H1 (cell line): Measurements from ENCODE around the gene MCCC1. TPM values are rescaled to one million over a fixed set of nuclear protein-coding genes. Genes with fewer than 3 reads are reported as not detected.

Experiments
- CTCF ChIA-PET: fragments of 300-600 bp; sonication (Branson Sonifier 250); formaldehyde crosslinking; loops from one replicate; lab custom pipeline; 2021; ENCODE audit not compliant: partially characterized antibody; lab: Charles Lee
- POLR2A ChIA-PET: fragments of 300-600 bp; sonication (Branson Sonifier 250); formaldehyde crosslinking; loops from one replicate; lab custom pipeline; 2021; ENCODE audit warnings: inconsistent platforms; ENCODE audit not compliant: partially characterized antibody; lab: Charles Lee
- DNase-seq, 2 experiments: peaks; one replicate each; pipeline versions ENCODE4 v3.0.0 to v3.0.0-alpha.2; 2010 to 2022; ENCODE audit warnings: low spot score in 2 of 2, low read depth in 1 of 2, mixed read lengths in 1 of 2
- FAIRE-seq: peaks from 2 replicates; lab custom pipeline; 2011; peaks lifted over from hg19 to GRCh38; lab: Jason Lieb, UNC
- H2AFZ ChIP-seq: 2 replicates; pipeline ENCODE4 v1.8.1; 2012; ENCODE audit warnings: low read length, inconsistent platforms
- H2AK5ac ChIP-seq: 2 replicates; pipeline ENCODE4 v1.6.1; 2013; ENCODE audit warnings: low read depth, low read length
- H2BK120ac ChIP-seq: replicated peaks from 2 replicates; pipeline ENCODE3; 2013; ENCODE audit warnings: low read depth, low read length, inconsistent platforms
- H2BK12ac ChIP-seq: 2 replicates; pipeline ENCODE4 v1.6.1; 2013; ENCODE audit warnings: low read depth, low read length
- H2BK15ac ChIP-seq: 2 replicates; pipeline ENCODE4 v1.6.1; 2013; ENCODE audit warnings: low read length
- H2BK20ac ChIP-seq: 2 replicates; pipeline ENCODE4 v1.6.1; 2013; ENCODE audit warnings: low read length
- H2BK5ac ChIP-seq: 2 replicates; pipeline ENCODE4 v1.6.1; 2013; ENCODE audit warnings: low read depth, low read length
- H3K14ac ChIP-seq: 2 replicates; pipeline ENCODE4 v1.6.1; 2013; ENCODE audit warnings: inconsistent platforms; ENCODE audit not compliant: insufficient read length
- H3K18ac ChIP-seq: 2 replicates; pipeline ENCODE4 v1.6.1; 2013; ENCODE audit warnings: low read length; ENCODE audit errors: extremely low read depth
- H3K23ac ChIP-seq: 2 replicates; pipeline ENCODE4 v1.6.1; 2013; ENCODE audit warnings: inconsistent platforms; ENCODE audit not compliant: insufficient read length
- H3K23me2 ChIP-seq: 2 replicates; pipeline ENCODE4 v1.6.1; 2013; ENCODE audit warnings: low read depth, low read length
- H3K27ac ChIP-seq: 2 replicates; pipeline ENCODE4 v1.6.1; 2011; ENCODE audit warnings: low read depth, low read length, inconsistent platforms
- H3K27me3 ChIP-seq, 4 experiments: replicated peaks in 1 of 4; 1 replicate in 1 of 4; 2 replicates in 3 of 4; pipeline versions ENCODE4 v1.6.1 to v1.8.1; 2011 to 2013; ENCODE audit warnings: low read length in 3 of 4, mild to moderate bottlenecking in 3 of 4, inconsistent platforms in 2 of 4, mixed read lengths in 2 of 4, moderate library complexity in 1 of 4; ENCODE audit not compliant: control insufficient read depth in 3 of 4, insufficient read depth in 3 of 4; ENCODE audit errors: extremely low read depth in 1 of 4
- H3K36me3 ChIP-seq, 4 experiments: 2 replicates each; pipeline versions ENCODE4 v1.6.1 to v1.8.1; 2011 to 2013; ENCODE audit warnings: mild to moderate bottlenecking in 4 of 4, low read length in 3 of 4, moderate library complexity in 2 of 4, control low read depth in 1 of 4, inconsistent platforms in 1 of 4; ENCODE audit not compliant: insufficient read depth in 4 of 4, control insufficient read depth in 2 of 4
- H3K4ac ChIP-seq: replicated peaks from 2 replicates; pipeline ENCODE3; 2013; ENCODE audit warnings: low read length, low read depth, mixed read lengths, inconsistent platforms; ENCODE audit not compliant: insufficient read length
- H3K4me1 ChIP-seq, 4 experiments: replicated peaks in 1 of 4; 1 replicate in 1 of 4; 2 replicates in 3 of 4; pipeline versions ENCODE4 v1.6.1 to v1.8.1; 2011 to 2013; ENCODE audit warnings: low read length in 3 of 4, inconsistent platforms in 2 of 4, mixed read lengths in 1 of 4; ENCODE audit not compliant: insufficient read depth in 4 of 4, control insufficient read depth in 3 of 4
- H3K4me2 ChIP-seq, 2 experiments: 2 replicates each; pipeline versions ENCODE4 v1.6.1 to v1.8.1; 2011 to 2013; ENCODE audit warnings: low read depth in 2 of 2, low read length in 2 of 2, control low read depth in 1 of 2, inconsistent platforms in 1 of 2, mild to moderate bottlenecking in 1 of 2; ENCODE audit not compliant: insufficient read depth in 1 of 2
- H3K4me3 ChIP-seq, 4 experiments: fragments of 200-600, 300-600 bp in 1 of 4; sonication (generic), shearing (Covaris generic), sonication (Bioruptor Twin) in 1 of 4; 2 replicates each; pipeline versions ENCODE4 v1.5.1 to v1.8.1; 2011 to 2016; ENCODE audit warnings: low read length in 4 of 4, low read depth in 3 of 4, control low read depth in 2 of 4, inconsistent platforms in 2 of 4, mild to moderate bottlenecking in 2 of 4, mixed read lengths in 1 of 4, moderate library complexity in 1 of 4; ENCODE audit not compliant: insufficient read depth in 2 of 4; ENCODE audit errors: extremely low read depth in 1 of 4
- H3K56ac ChIP-seq: replicated peaks from 2 replicates; pipeline ENCODE3; 2013; ENCODE audit warnings: low read depth, mild to moderate bottlenecking, mixed read lengths, low read length, inconsistent platforms; ENCODE audit not compliant: insufficient read length
- H3K79me1 ChIP-seq: 2 replicates; pipeline ENCODE4 v1.6.1; 2013; ENCODE audit warnings: low read depth, low read length, control low read depth
- H3K79me2 ChIP-seq, 2 experiments: 2 replicates each; pipeline versions ENCODE4 v1.6.1 to v1.8.1; 2012 to 2013; ENCODE audit warnings: low read length in 2 of 2, mild to moderate bottlenecking in 2 of 2, inconsistent platforms in 1 of 2; ENCODE audit not compliant: insufficient read depth in 2 of 2, control insufficient read depth in 1 of 2
- H3K9ac ChIP-seq, 4 experiments: replicated peaks in 1 of 4; 1 replicate in 1 of 4; 2 replicates in 3 of 4; pipeline versions ENCODE4 v1.6.1 to v1.8.1; 2011 to 2013; ENCODE audit warnings: low read depth in 3 of 4, low read length in 3 of 4, control low read depth in 2 of 4, mild to moderate bottlenecking in 2 of 4, moderate library complexity in 2 of 4, inconsistent platforms in 1 of 4; ENCODE audit errors: extremely low read depth in 1 of 4
- H3K9me3 ChIP-seq, 2 experiments: 2 replicates each; pipeline versions ENCODE4 v1.6.1 to v1.8.1; 2012 to 2013; ENCODE audit warnings: mild to moderate bottlenecking in 2 of 2, moderate library complexity in 2 of 2, control low read depth in 1 of 2, inconsistent platforms in 1 of 2, low read depth in 1 of 2, low read length in 1 of 2, mixed read lengths in 1 of 2; ENCODE audit not compliant: insufficient read depth in 2 of 2
- H4K20me1 ChIP-seq, 2 experiments: replicated peaks in 1 of 2; 2 replicates each; pipeline versions ENCODE3 to v1.8.1; 2011 to 2013; ENCODE audit warnings: inconsistent platforms in 2 of 2, low read length in 2 of 2, mild to moderate bottlenecking in 1 of 2; ENCODE audit not compliant: insufficient read depth in 2 of 2, control insufficient read depth in 1 of 2
- H4K5ac ChIP-seq: 2 replicates; pipeline ENCODE4 v1.6.1; 2013; ENCODE audit warnings: low read length, low read depth, mixed read lengths, inconsistent platforms; ENCODE audit not compliant: insufficient read length
- H4K8ac ChIP-seq: 2 replicates; pipeline ENCODE4 v1.8.0; 2013; ENCODE audit warnings: mild to moderate bottlenecking, moderate library complexity, low read length, inconsistent platforms; ENCODE audit not compliant: insufficient read depth; ENCODE audit errors: extremely low read depth
- H4K91ac ChIP-seq: replicated peaks from 2 replicates; pipeline ENCODE3; 2013; ENCODE audit warnings: low read length, mixed read lengths, inconsistent platforms; ENCODE audit not compliant: insufficient read length
- BRCA1 ChIP-seq: IDR thresholded peaks from 2 replicates; pipeline ENCODE4 v1.6.1; 2012; ENCODE audit warnings: low read depth, low read length, improper control_type of control experiment
- CEBPB ChIP-seq: IDR thresholded peaks from 2 replicates; pipeline ENCODE4 v1.6.1; 2012; ENCODE audit warnings: low read depth, low read length
- CHD2 ChIP-seq: IDR thresholded peaks from 2 replicates; pipeline ENCODE4 v1.6.1; 2012; ENCODE audit warnings: low read length, improper control_type of control experiment
- CREB1 ChIP-seq: IDR thresholded peaks from 2 replicates; pipeline ENCODE4 v1.6.1; 2012; ENCODE audit warnings: inconsistent platforms
- E2F6 ChIP-seq: IDR thresholded peaks from 2 replicates; pipeline ENCODE4 v1.6.1; 2012; ENCODE audit warnings: inconsistent platforms
- HDAC6 ChIP-seq: IDR thresholded peaks from one replicate; pipeline ENCODE4 v1.7.1; 2012; ENCODE audit warnings: low read depth, mild to moderate bottlenecking, inconsistent platforms, low read length, moderate library complexity
- KDM4A ChIP-seq: IDR thresholded peaks from one replicate; pipeline ENCODE4 v1.7.1; 2012; ENCODE audit warnings: low read depth, mild to moderate bottlenecking, moderate library complexity, low read length, inconsistent platforms; ENCODE audit not compliant: severe bottlenecking
- SP2 ChIP-seq: IDR thresholded peaks from 2 replicates; pipeline ENCODE4 v1.6.1; 2012; ENCODE audit warnings: mild to moderate bottlenecking, low read length, inconsistent platforms
- USF2 ChIP-seq: IDR thresholded peaks from 2 replicates; pipeline ENCODE4 v1.6.1; 2011; ENCODE audit warnings: low read length, improper control_type of control experiment
- WGBS, 2 experiments: shearing (Covaris generic) in 1 of 2; methylation state at CpG; one replicate each; pipeline versions ENCODE4 v1.1.6 to v1.1.7; 2013 to 2015; ENCODE audit warnings: low lambda C conversion rate in 2 of 2, mixed read lengths in 2 of 2, inconsistent platforms in 1 of 2, low coverage in 1 of 2, missing lambda C conversion rate in 1 of 2; ENCODE audit not compliant: insufficient replicate concordance in 2 of 2, insufficient coverage in 1 of 2, insufficient read length in 1 of 2; ENCODE audit errors: extremely low coverage in 1 of 2, missing lambda C conversion rate in 1 of 2; 5-methylcytosine and 5-hydroxymethylcytosine counted together
- polyA plus RNA-seq, 7 experiments: library from polyadenylated mRNA; depleted of rRNA in 3 of 7; stranded (reverse) in 5 of 7; unstranded in 2 of 7; fragments of >200 nt in 5 of 7; fragments of 200-250 nt in 2 of 7; gene quantifications; 1 replicate in 5 of 7; 2 replicates in 1 of 7; 4 replicates in 1 of 7; pipeline versions ENCODE4 v1.2.1 to v1.2.3, GENCODE V29; 2011 to 2013; ENCODE audit warnings: missing spikeins in 2 of 7, mixed read lengths in 2 of 7
- total RNA-seq: library from RNA; stranded (reverse); fragmentation: NEBNext Ultra II Directional; extraction: Animal tissue kit (Norgen Biotek cat#: 25700); gene quantifications from 2 replicates; pipeline ENCODE4 v1.2.1, GENCODE V29; 2021
- TF ChIP-seq, protein P1 (sequence below), 3 experiments: IDR thresholded peaks; 1 replicate in 2 of 3; 2 replicates in 1 of 3; pipeline versions ENCODE4 v1.5.1 to v1.6.1; 2011; ENCODE audit warnings: low read length in 3 of 3, mild to moderate bottlenecking in 3 of 3, inconsistent platforms in 2 of 3, low read depth in 1 of 3, moderate library complexity in 1 of 3; ENCODE audit not compliant: insufficient read depth in 1 of 3; ENCODE audit errors: control extremely low read depth in 1 of 3

Gene MCCC1
- total and polyA plus RNA-seq, 2 of the 8 experiments (the other 6 are each of a cell fraction or from before 2014, with no cell fraction given) = 10.8 to 21.5 TPM

DNA sequence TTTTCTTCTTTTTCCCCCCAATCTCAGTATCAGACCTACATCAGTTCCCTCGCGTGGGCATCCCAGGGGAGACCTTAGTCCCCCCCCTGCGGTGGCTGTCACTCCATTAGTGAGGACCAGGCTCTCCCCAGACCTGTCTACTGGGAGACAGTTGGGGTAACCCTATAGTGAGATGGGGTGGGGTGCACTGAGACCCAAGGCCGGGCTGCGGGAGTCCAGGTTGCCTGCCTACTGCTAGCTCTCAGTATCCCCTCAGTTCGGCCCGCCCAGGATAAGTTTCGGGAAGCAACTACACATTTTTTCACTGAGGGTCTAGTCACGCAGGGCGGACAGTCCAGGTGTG is 118.3 kb downstream of the MCCC1 start:
- DNase-seq (no peak), FAIRE-seq (no peak)
- no peak overlapping the region for H4K8ac ChIP-seq
- peak overlapping the region in 1 of 4 experiments; percentile 38; a peak in 1 of 7 replicates for H3K9ac ChIP-seq
- no peak overlapping the region for H2BK20ac ChIP-seq
- CTCF ChIA-PET = interaction anchor here (1.1 to 1.3 kb wide), 2 partner anchors 8 to 269 kb away, joined by 3 to 4 read pairs; no protein-coding TSS in a partner anchor
- peaks cover 0 to 3% of the 10 kb centered on the region in 2 experiments for H4K20me1 ChIP-seq
- no peak overlapping the region for H3K23ac ChIP-seq
- peak overlapping the region; percentile 60 to 80 for H3K4me2 ChIP-seq
- H3K79me1 ChIP-seq = peaks cover 5% of the 10 kb centered on the region
- 0 out of 2 replicates have a peak overlapping the region, but pooled peaks have one; percentile 82 for H2AK5ac ChIP-seq
- H3K18ac ChIP-seq = no peak overlapping the region
- H2AFZ ChIP-seq = peak overlapping the region; percentile 26; the same call in 1 of the 2 replicates
- no peaks in the 10 kb centered on the region for H3K27me3 ChIP-seq
- H3K56ac ChIP-seq = no peak overlapping the region
- peaks cover 0 to 16% (median 8%) of the 10 kb centered on the region in 4 experiments; a peak in 6 of 7 replicates for H3K4me1 ChIP-seq
- peaks cover 9% of the 10 kb centered on the region; the same call in 1 of the 2 replicates for H3K23me2 ChIP-seq
- H4K91ac ChIP-seq = no peak overlapping the region
- H3K4ac ChIP-seq = no peak overlapping the region
- no peak overlapping the region for H2BK5ac ChIP-seq
- POLR2A ChIA-PET = interaction anchor here (1.0 to 1.6 kb wide), 7 partner anchors 8 to 32 kb away, joined by 3 to 5 read pairs (median 3); no protein-coding TSS in a partner anchor
- H2BK120ac ChIP-seq = no peak overlapping the region
- H3K9me3 ChIP-seq = no peaks in the 10 kb centered on the region
- no peak overlapping the region for H4K5ac ChIP-seq
- H2BK15ac ChIP-seq = peak overlapping the region; percentile 25; the same call in 1 of the 2 replicates
- peak overlapping the region; percentile 53 to 98 (median 66); a peak in 7 of 8 replicates for H3K4me3 ChIP-seq
- 78% methylated on average over 9 of the region's 10 CpGs; no CpG with 5 or more reads in 1 of the 2 experiments for WGBS, 2 experiments
- peak overlapping the region; percentile 68; the same call in 1 of the 2 replicates for H2BK12ac ChIP-seq
- H3K27ac ChIP-seq = no peak overlapping the region
- peaks cover 18 to 37% of the 10 kb centered on the region in 2 experiments for H3K79me2 ChIP-seq
- H3K36me3 ChIP-seq = no peaks in the 10 kb centered on the region
- H3K14ac ChIP-seq = no peak overlapping the region
- TF ChIP-seq CHD2 = no peak
- TF ChIP-seq USF2 = no peak
- TF ChIP-seq SP2 = no peak
- no peak for TF ChIP-seq KDM4A
- no peak for TF ChIP-seq E2F6
- TF ChIP-seq CEBPB = no peak
- no peak for TF ChIP-seq BRCA1
- TF ChIP-seq CREB1 = no peak
- TF ChIP-seq, protein P1, sequence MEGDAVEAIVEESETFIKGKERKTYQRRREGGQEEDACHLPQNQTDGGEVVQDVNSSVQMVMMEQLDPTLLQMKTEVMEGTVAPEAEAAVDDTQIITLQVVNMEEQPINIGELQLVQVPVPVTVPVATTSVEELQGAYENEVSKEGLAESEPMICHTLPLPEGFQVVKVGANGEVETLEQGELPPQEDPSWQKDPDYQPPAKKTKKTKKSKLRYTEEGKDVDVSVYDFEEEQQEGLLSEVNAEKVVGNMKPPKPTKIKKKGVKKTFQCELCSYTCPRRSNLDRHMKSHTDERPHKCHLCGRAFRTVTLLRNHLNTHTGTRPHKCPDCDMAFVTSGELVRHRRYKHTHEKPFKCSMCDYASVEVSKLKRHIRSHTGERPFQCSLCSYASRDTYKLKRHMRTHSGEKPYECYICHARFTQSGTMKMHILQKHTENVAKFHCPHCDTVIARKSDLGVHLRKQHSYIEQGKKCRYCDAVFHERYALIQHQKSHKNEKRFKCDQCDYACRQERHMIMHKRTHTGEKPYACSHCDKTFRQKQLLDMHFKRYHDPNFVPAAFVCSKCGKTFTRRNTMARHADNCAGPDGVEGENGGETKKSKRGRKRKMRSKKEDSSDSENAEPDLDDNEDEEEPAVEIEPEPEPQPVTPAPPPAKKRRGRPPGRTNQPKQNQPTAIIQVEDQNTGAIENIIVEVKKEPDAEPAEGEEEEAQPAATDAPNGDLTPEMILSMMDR (IDR thresholded peaks at IDR 0.05; ENCODE audit: control extremely low read depth in 1 of 3, insufficient read depth in 1 of 3, low read depth in 1 of 3, low read length in 3 of 3) = no peak
- TF ChIP-seq HDAC6 = no peak
